ENCODE results near the gene MDC1. TPM values are rescaled to one million over a fixed set of nuclear protein-coding genes. Genes with fewer than 3 reads are reported as not detected.
A peak's percentile ranks its signal among the peaks of the same experiment; 100 is the strongest.

MDC1 gene
- total and polyA plus RNA-seq, 2 of the 13 experiments (the other 11 are each of a cell fraction or from before 2014, with no cell fraction given): 8.4 to 14.0 TPM

- TF ChIP-seq HNF1A (IDR thresholded peaks at IDR 0.05; ENCODE audit: low read depth) (peak; percentile 25; the same call in 1 of the 2 replicates), HNF1A (CRISPR knock-in tag; IDR thresholded peaks at IDR 0.05; ENCODE audit: borderline replicate concordance) (peak; percentile 96), NFAT5 (CRISPR knock-in tag; IDR thresholded peaks at IDR 0.05) (peak; percentile 76), FOXA3 (CRISPR knock-in tag; IDR thresholded peaks at IDR 0.05) (peak; percentile 76), MYPOP (CRISPR knock-in tag; IDR thresholded peaks at IDR 0.05) (peak; percentile 84; the same call in 1 of the 2 replicates), ZNF530 (CRISPR knock-in tag; IDR thresholded peaks at IDR 0.05; ENCODE audit: low read depth) (no peak), ZNF274 (CRISPR knock-in tag; IDR thresholded peaks at IDR 0.05) (peak; percentile 95), SNRNP70 (IDR thresholded peaks at IDR 0.05; ENCODE audit: low read depth, low read length) (peak; percentile 87; the same call in 1 of the 2 replicates), EED (CRISPR knock-in tag; IDR thresholded peaks at IDR 0.05) (peak; percentile 86), ISL2 (CRISPR knock-in tag; IDR thresholded peaks at IDR 0.05) (peak; percentile 57), FOXP4 (CRISPR knock-in tag; IDR thresholded peaks at IDR 0.05) (peak; percentile 63), RFX5 (IDR thresholded peaks at IDR 0.05; ENCODE audit: low read depth, low read length) (no peak), AHR (CRISPR knock-in tag; IDR thresholded peaks at IDR 0.05) (no peak; the same call in 1 of the 2 replicates), FOXM1 (CRISPR knock-in tag; IDR thresholded peaks at IDR 0.05) (no peak), STAT5B (CRISPR knock-in tag; IDR thresholded peaks at IDR 0.05) (no peak), SMAD9 (CRISPR knock-in tag; IDR thresholded peaks at IDR 0.05) (0 out of 2 replicates have a peak, but pooled peaks have one; percentile 78), NR2F1 (CRISPR knock-in tag; IDR thresholded peaks at IDR 0.05) (peak; percentile 81 to 85)
Observed at GRCh38 chr6:30742316-30743098, 25.4 kb upstream of the MDC1 start, which contains the start of gene FLOT1 (continued).

Data from HepG2 (cell line).